Brain microvascular endothelial cell (primary cell): ENCODE results near the gene HNRNPM.
"Not testable (repeated sequence)": the region's sequence is repeated elsewhere in the genome, so short reads cannot be mapped to it uniquely, and the experiment has no call there.

Experiments
- DNase-seq: peaks from one replicate; pipeline ENCODE4 v3.0.0-alpha.2; 2020
- H3K27ac ChIP-seq: fragments of 250-450 bp; sonication (Bioruptor Pico); 2 replicates; pipeline ENCODE4 v1.5.1; 2020; ENCODE audit warnings: mild to moderate bottlenecking, moderate library complexity
- H3K27me3 ChIP-seq: fragments of 250-450 bp; sonication (Bioruptor Pico); replicated peaks from 2 replicates; pipeline ENCODE4 v1.5.1; 2020; ENCODE audit warnings: mild to moderate bottlenecking
- H3K36me3 ChIP-seq: fragments of 250-450 bp; sonication (Bioruptor Pico); replicated peaks from 2 replicates; pipeline ENCODE4 v1.5.1; 2020; ENCODE audit warnings: mild to moderate bottlenecking
- H3K4me3 ChIP-seq: 2 replicates; pipeline ENCODE4 v1.5.1; 2011; ENCODE audit warnings: low read depth, mild to moderate bottlenecking, control low read depth, low read length, moderate library complexity
- in situ Hi-C: cut with HindIII; loops from 2 replicates; pipeline ENCODE4 v1.10.0; 2017; ENCODE audit warnings: low sequenced_read_pairs, low pct_ligation_motif_present
- TF ChIP-seq, protein P1 (sequence below): IDR thresholded peaks from 2 replicates; pipeline ENCODE4 v1.5.1; 2011; ENCODE audit warnings: low read depth, mild to moderate bottlenecking, moderate library complexity, low read length, control low read depth, inconsistent platforms; ENCODE audit errors: missing control alignments

The HNRNPM gene

DNA sequence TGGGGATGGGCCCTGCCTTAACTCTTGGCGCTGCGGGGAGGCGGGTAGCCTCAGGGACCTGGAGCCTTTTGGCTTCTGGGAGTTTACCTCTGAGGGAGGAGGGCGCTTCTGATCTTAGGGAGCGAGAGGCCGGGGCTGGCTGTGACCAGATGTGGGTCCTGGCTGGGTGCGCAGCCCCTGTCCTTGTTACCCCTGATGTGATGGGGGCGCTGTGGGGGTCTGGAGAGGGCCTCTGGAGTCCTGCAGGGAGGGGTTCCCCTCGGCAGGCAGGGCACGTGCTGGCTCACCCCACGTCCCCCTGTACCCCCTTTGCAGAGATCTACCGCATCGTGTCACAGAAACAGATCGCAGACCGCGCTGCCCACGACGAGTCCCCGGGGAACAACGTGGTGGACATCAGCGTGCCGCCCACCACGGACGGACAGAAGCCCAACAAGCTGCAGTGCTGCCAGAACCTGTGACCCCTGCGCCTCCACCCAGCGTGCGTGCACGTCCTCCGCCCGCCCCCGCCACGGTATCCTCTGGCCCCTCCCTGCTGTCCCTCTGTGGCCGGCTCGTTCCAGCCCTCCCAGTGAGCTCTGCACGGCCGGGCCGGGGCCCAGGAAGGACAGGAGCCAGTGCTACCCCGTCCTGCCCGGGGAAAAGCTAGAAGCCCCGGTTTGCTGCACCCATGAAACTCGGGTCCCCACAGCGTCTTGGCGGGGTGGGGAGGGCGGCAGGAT, 41.5 kb upstream of the HNRNPM start:
- H3K36me3 ChIP-seq, result peaks cover 35% of the 10 kb centered on the region
- H3K27ac ChIP-seq, result no peak overlapping the region
- in situ Hi-C loops, result no loop called here

DNA sequence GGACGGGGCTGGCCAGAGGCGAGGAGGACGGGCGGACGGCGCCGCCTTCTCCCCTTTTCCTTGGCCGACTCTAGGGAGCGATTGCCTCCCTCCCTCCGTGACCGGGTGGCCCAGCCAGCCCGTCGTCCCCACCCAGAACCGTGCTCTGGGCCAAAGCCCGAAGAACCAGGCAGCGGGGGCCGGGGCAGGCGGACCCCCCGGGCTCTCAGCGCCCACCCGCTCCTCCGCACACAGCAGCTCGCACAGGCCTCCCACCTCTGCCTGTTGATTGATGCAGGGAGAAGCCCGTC, 41.0 kb upstream of the HNRNPM start:
- DNase-seq, result no peak
- TF ChIP-seq, protein P1, sequence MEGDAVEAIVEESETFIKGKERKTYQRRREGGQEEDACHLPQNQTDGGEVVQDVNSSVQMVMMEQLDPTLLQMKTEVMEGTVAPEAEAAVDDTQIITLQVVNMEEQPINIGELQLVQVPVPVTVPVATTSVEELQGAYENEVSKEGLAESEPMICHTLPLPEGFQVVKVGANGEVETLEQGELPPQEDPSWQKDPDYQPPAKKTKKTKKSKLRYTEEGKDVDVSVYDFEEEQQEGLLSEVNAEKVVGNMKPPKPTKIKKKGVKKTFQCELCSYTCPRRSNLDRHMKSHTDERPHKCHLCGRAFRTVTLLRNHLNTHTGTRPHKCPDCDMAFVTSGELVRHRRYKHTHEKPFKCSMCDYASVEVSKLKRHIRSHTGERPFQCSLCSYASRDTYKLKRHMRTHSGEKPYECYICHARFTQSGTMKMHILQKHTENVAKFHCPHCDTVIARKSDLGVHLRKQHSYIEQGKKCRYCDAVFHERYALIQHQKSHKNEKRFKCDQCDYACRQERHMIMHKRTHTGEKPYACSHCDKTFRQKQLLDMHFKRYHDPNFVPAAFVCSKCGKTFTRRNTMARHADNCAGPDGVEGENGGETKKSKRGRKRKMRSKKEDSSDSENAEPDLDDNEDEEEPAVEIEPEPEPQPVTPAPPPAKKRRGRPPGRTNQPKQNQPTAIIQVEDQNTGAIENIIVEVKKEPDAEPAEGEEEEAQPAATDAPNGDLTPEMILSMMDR, result no peak
- H3K4me3 ChIP-seq, result no peak overlapping the region
- peaks cover 35% of the 10 kb centered on the region for H3K36me3 ChIP-seq
- no peaks in the 10 kb centered on the region for H3K27me3 ChIP-seq
- H3K27ac ChIP-seq, result no peak overlapping the region
- in situ Hi-C loops, result no loop called here

More for the DNA sequence above, 41.5 kb upstream of the HNRNPM start:
- DNase-seq, result no peak
- Histone ChIP-seq H3K27me3 (no peaks in the 10 kb centered on the region), H3K4me3 (no peak overlapping the region)
- TF ChIP-seq, protein P1, result no peak

DNA sequence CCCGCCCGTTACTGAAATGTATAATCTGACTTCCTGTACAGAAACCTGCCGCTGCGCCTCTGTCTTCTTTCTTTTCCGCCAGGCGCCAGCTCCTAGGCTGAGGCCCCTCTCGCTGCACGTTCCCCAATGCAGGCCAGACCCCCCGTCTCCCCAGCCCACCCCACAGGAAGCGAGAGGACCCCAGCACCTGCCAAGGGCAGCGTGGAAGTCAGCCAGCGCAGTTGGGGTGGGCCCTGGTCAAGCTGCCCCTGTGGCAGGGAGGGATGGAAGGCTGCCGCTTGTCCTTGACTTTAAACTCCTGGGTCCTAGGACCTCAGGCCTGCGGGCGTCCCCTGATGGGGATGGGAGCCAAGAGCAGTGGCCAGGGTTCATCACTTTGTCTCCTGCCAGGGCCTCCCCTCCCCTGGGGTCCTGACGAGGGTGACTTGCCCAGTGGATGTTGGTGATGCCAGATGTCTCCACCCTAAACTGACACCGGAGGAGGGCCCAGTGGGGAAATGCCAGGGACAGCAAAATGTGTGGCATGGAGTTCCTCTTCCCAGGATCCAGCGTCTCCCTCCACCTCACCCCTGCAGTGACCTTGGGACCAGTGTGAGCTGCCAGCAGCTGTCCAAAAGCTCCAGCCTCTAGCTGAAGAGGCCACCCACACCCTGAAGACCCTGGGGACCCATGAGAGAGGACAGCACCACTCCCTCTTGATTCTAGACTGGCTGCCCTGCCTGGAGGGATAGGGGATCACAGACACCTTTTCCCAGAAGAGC, 40.2 kb upstream of the HNRNPM start:
- in situ Hi-C loops, result no loop called here
- Histone ChIP-seq H3K27me3 (no peaks in the 10 kb centered on the region), H3K36me3 (peaks cover 33% of the 10 kb centered on the region), H3K4me3 (no peak overlapping the region), H3K27ac (no peak overlapping the region)
- no peak for DNase-seq
- TF ChIP-seq, protein P1, result no peak

DNA sequence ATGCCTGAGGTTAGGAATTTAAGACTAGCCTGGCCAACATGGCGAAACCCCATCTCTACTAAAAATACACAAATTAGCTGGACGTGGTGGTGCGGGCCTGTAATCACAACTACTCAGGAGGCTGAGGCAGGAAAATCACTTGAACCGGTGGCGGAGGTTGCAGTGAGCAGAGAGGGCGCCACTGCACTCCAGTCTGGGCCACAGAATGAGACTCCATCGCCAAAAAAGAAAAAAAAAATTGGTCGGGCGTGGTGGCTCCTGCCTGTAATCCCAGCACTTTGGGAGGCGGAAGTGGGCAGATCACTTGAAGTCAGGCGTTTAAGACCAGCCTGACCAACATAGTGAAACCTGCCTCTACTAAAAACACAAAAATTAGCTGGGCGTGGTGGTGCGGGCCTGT, 34.1 kb upstream of the HNRNPM start:
- DNase-seq, H3K27ac ChIP-seq, H3K36me3 ChIP-seq, in situ Hi-C loops, H3K27me3 ChIP-seq, H3K4me3 ChIP-seq: not testable (repeated sequence)

DNA sequence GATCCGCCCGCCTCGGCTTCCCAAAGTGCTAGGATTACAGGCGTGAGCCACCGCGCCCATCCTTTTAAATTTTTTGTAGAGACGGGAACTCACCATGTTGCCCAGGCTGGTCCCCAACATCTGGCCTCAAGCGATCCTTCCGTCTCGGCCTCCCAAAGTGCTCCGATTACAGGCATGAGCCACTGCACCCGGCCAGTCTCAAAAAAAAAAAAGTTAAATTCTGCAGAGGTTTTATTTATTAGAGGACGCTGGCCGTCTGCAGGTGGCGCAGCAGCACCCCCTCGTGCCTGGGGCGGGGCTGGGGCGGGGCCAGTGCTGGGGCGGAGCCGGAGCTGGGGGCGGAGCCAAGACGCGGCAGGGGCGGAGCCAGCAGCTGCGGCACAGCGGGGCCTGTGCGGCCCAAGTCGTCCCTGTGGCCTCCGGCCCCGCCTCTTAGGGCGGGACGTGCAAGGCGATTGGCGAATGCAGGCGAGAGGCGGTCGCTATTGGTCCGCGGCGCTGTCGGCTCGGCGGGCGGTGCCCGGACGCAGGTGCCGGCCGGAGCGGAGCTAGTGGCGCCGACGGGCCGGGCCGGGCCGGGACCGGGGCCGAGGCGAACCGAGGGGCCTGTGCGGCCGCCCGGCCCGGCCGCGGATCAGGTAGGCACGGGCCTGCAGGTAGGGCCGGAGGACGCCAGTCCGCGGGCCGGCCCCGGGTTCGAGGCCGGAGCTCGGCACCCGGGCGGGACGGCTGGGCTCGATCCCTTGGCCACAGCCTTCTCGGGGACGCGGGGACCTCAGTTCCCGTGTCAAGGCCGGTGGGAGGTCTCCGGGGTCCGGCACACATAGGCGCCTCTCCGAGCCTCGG, 31.8 kb upstream of the HNRNPM start, which contains the start of gene MARCHF2:
TSS of gene MARCHF2 (plus strand) at position 523 of the 846 bp plus-strand sequence. CDS start 8,536 bp downstream, outside the sequence.
- Histone ChIP-seq H3K27ac (no peak within 1 kb of the TSS), H3K36me3 (no peaks in the 10 kb centered on the region), H3K27me3 (no peaks in the 10 kb centered on the region), H3K4me3 (peak within 1 kb of the TSS; percentile 65)
- peak; percentile 92 for DNase-seq
- TF ChIP-seq, protein P1, result peak; percentile 49
- in situ Hi-C loops, result no loop called here

DNA sequence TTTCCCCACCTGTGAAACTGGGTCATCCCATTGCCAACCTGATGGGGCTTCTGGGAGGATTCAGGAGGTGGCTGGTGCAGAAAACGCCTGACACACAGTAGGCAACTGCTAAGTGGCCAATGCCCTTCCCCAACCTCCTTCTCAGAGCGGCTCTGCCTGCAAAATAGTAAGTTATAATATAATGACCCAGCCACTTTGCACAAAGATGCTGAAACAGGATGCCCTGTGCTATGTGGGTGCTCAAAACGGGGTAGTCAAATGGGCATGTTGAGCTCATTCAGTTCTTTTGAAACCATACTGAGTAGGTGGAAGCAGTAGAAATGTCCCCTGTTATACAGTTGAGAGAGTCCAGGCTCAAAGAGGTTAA, 31.2 kb upstream of the HNRNPM start:
- DNase-seq, result no peak
- H3K4me3 ChIP-seq, result peak overlapping the region; percentile 65
- no peak overlapping the region for H3K27ac ChIP-seq
- TF ChIP-seq, protein P1, result no peak
- in situ Hi-C loops, result no loop called here
- H3K27me3 ChIP-seq, result no peaks in the 10 kb centered on the region
- no peaks in the 10 kb centered on the region for H3K36me3 ChIP-seq
